ENCODE measurements around the gene ELOVL6.

GRCh38 chr4:110019153-110019552 is 179.3 kb downstream of the ELOVL6 start:
- TF ChIP-seq CTCF (IDR thresholded peaks at IDR 0.05) (no peak), POLR2A (IDR thresholded peaks at IDR 0.05) (no peak)
